ENCODE results near the gene ARHGAP19.

DNA sequence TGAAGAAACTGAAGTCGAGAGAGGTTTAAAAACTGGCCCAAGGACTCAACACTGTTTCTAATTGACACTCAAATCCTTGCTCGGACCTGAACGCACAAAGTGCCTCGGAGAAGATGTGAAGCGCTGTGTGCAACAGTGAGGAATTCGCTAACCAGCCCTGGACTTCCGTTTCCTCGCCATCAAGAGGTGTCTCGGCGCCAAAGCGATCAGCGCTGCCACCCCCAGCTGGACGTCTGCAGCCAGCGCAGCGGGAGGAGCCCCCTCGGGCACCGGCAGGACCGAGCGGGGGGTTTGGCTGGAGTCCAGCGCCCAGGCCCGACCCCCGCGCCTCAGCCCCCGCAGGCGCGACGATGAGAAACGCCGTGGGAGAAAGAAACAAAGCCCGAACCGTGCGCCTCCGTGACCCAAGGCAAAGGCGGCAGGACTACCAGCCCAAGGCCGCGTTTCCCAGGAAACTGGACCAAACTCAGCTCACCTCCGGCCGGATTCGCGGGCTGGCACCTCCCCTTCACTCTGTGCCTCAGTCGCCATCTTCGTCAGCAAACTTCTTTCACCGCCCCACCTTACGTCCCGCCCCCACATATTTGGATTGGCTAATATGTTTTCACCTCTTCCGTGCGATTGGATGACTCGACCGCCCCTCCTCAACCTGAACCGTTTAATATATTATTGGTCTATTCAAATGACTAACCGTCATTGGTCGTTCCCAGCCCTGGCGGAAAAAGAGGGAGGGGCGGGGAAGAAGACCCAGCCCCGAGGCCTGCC, at the start of gene ARHGAP19:
- TF ChIP-seq, protein P1, sequence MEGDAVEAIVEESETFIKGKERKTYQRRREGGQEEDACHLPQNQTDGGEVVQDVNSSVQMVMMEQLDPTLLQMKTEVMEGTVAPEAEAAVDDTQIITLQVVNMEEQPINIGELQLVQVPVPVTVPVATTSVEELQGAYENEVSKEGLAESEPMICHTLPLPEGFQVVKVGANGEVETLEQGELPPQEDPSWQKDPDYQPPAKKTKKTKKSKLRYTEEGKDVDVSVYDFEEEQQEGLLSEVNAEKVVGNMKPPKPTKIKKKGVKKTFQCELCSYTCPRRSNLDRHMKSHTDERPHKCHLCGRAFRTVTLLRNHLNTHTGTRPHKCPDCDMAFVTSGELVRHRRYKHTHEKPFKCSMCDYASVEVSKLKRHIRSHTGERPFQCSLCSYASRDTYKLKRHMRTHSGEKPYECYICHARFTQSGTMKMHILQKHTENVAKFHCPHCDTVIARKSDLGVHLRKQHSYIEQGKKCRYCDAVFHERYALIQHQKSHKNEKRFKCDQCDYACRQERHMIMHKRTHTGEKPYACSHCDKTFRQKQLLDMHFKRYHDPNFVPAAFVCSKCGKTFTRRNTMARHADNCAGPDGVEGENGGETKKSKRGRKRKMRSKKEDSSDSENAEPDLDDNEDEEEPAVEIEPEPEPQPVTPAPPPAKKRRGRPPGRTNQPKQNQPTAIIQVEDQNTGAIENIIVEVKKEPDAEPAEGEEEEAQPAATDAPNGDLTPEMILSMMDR (conservative IDR thresholded peaks at IDR 0.05), result no peak; the same call in 1 of the 2 replicates
- TF ChIP-seq EZH2 (IDR thresholded peaks at IDR 0.05; ENCODE audit: low read depth), result no peak
